Esophagus muscularis mucosa (tissue), 4 donors: ENCODE data around the gene PPP3CA. TPM values are rescaled to one million over a fixed set of nuclear protein-coding genes. Genes with fewer than 3 reads are reported as not detected.

Experiments used
- DNase-seq: peaks from one replicate; pipeline ENCODE4 v3.0.0-alpha.2; 2017; ENCODE audit errors: extremely low spot score
- H3K27ac ChIP-seq, 4 donors: fragments of 200-600 bp; sonication (generic); replicated peaks in 1 of 4; 1 replicate in 3 of 4; 2 replicates in 1 of 4; pipeline ENCODE4 v1.5.1; 2016 to 2019; ENCODE audit warnings: mild to moderate bottlenecking in 1 of 4
- H3K27me3 ChIP-seq, 4 donors: fragments of 200-600 bp; sonication (generic); one replicate each; pipeline versions ENCODE4 v1.5.1 to v1.6.0; 2016 to 2019
- H3K36me3 ChIP-seq, 4 donors: fragments of 200-600 bp; sonication (generic); one replicate each; pipeline ENCODE4 v1.5.1; 2016 to 2019
- H3K4me1 ChIP-seq, 4 donors: fragments of 200-600 bp; sonication (generic); one replicate each; pipeline ENCODE4 v1.5.1; 2016 to 2019
- H3K4me3 ChIP-seq, 4 donors: fragments of 200-600 bp; sonication (generic); 1 replicate in 2 of 4; 2 replicates in 2 of 4; pipeline ENCODE4 v1.5.1; 2016 to 2019; ENCODE audit warnings: mild to moderate bottlenecking in 4 of 4, moderate library complexity in 1 of 4
- H3K9me3 ChIP-seq, 4 donors: fragments of 200-600 bp; sonication (generic); 1 replicate in 3 of 4; 2 replicates in 1 of 4; pipeline ENCODE4 v1.5.1; 2016 to 2019
- CTCF ChIP-seq, 3 experiments: fragments of 200-600 bp in 2 of 3; fragments of 450-650 bp in 1 of 3; sonication (generic) in 2 of 3; IDR thresholded peaks; one replicate each; pipeline ENCODE4 v1.5.1; 2017 to 2019; ENCODE audit warnings: antibody characterized with exemption in 3 of 3, mild to moderate bottlenecking in 2 of 3, moderate library complexity in 1 of 3
- EP300 ChIP-seq: sonication (generic); formaldehyde crosslinking; IDR thresholded peaks from one replicate; pipeline ENCODE4 v1.6.1; 2017; ENCODE audit warnings: antibody characterized with exemption
- POLR2A ChIP-seq: fragments of 450-650 bp; IDR thresholded peaks from one replicate; pipeline ENCODE4 v1.6.1; 2017; ENCODE audit warnings: antibody characterized with exemption, moderate library complexity, mild to moderate bottlenecking, low read depth
- POLR2AphosphoS5 ChIP-seq, 2 donors: sonication (generic); formaldehyde crosslinking; IDR thresholded peaks; one replicate each; pipeline ENCODE4 v1.6.1; 2017; ENCODE audit warnings: antibody characterized with exemption in 2 of 2
- WGBS: methylation state at CpG from one replicate; pipeline ENCODE4 v1.1.5; 2018; 5-methylcytosine and 5-hydroxymethylcytosine counted together
- intact Hi-C: fragments of 100-400 bp; cut with DNase I; formaldehyde crosslinking; loops from one replicate; pipeline ENCODE4 v1.15.1; 2023
- total RNA-seq, 4 donors: library from RNA; depleted of rRNA; stranded (reverse); fragments of >200 nt; gene quantifications; one replicate each; pipeline versions ENCODE4 v1.1.0 to v1.2.1, GENCODE V29; 2016

The PPP3CA gene
- total RNA-seq, 4 donors from 2014 or later: 21.3 to 31.6 (median 23.3) TPM

GRCh38 chr4:101269682-101270081 lies 77.6 kb downstream of the PPP3CA start:
- WGBS: 100% methylated on average over 1 of the region's 1 CpG
- TF ChIP-seq CTCF (IDR thresholded peaks at IDR 0.05) (no peak), EP300 (no peak), POLR2A (no peak)
- no peaks in the 10 kb centered on the region for H3K9me3 ChIP-seq
- H3K36me3 ChIP-seq: no peaks in the 10 kb centered on the region
- H3K4me1 ChIP-seq: peaks cover 3 to 11% (median 7%) of the 10 kb centered on the region in 4 donors
- no peaks in the 10 kb centered on the region for H3K27me3 ChIP-seq
- intact Hi-C loops: no loop called here
- H3K27ac ChIP-seq: no peak overlapping the region
- no peak for DNase-seq
- no peak overlapping the region for H3K4me3 ChIP-seq

DNA sequence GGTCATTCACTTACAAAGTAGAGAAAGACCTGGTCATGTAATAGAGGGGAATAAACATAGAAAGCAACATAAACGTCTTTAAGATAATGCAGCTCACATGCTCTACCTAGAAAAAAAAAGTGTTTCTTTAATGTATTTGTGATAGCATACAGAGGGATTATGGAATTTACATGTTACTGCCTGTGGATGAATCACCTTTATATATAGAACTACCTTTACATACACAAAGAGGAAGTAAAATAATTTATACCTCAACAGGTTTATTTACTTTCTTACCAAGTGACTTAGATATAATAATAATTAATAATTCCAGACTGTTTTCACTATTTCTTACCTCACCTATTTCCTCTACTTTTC lies 81.5 kb downstream of the PPP3CA start:
- 74% methylated on average over 1 of the region's 1 CpG for WGBS
- Histone ChIP-seq H3K36me3 (no peaks in the 10 kb centered on the region), H3K27me3 (no peaks in the 10 kb centered on the region), H3K4me3 (no peak overlapping the region), H3K9me3 (no peaks in the 10 kb centered on the region), H3K27ac (no peak overlapping the region), H3K4me1 (peaks cover 0 to 15% (median 10%) of the 10 kb centered on the region in 4 donors)
- no peak for DNase-seq
- TF ChIP-seq POLR2A: no peak
- TF ChIP-seq EP300: no peak
- TF ChIP-seq POLR2AphosphoS5 (IDR thresholded peaks at IDR 0.05): no peak
- no peak for TF ChIP-seq CTCF (IDR thresholded peaks at IDR 0.05)
- intact Hi-C loops: no loop called here

GRCh38 chr4:101264993-101265815 lies 82.1 kb downstream of the PPP3CA start:
- intact Hi-C loops: no loop called here
- Histone ChIP-seq H3K9me3 (no peaks in the 10 kb centered on the region), H3K4me1 (peaks cover 0 to 21% (median 16%) of the 10 kb centered on the region in 4 donors), H3K36me3 (no peaks in the 10 kb centered on the region), H3K27ac (no peak overlapping the region), H3K4me3 (no peak overlapping the region), H3K27me3 (no peaks in the 10 kb centered on the region)
- TF ChIP-seq CTCF (IDR thresholded peaks at IDR 0.05) (no peak), EP300 (no peak), POLR2A (no peak), POLR2AphosphoS5 (IDR thresholded peaks at IDR 0.05) (no peak)
- no peak for DNase-seq
- 81% methylated on average over 2 of the region's 2 CpGs for WGBS

- Histone ChIP-seq H3K4me1 (peaks cover 0 to 28% (median 22%) of the 10 kb centered on the region in 4 donors), H3K27me3 (no peaks in the 10 kb centered on the region), H3K36me3 (no peaks in the 10 kb centered on the region), H3K4me3 (no peak overlapping the region), H3K9me3 (no peaks in the 10 kb centered on the region), H3K27ac (no peak overlapping the region)
- DNase-seq: no peak
- TF ChIP-seq CTCF (IDR thresholded peaks at IDR 0.05): no peak
- no peak for TF ChIP-seq POLR2A
- intact Hi-C loops: no loop called here
Observed at GRCh38 chr4:101264512-101264911, 82.8 kb downstream of the PPP3CA start.

GRCh38 chr4:101262683-101263082 lies 84.6 kb downstream of the PPP3CA start:
- H3K36me3 ChIP-seq: no peaks in the 10 kb centered on the region
- intact Hi-C loops: no loop called here
- no peak for TF ChIP-seq EP300
- no peak for TF ChIP-seq CTCF (IDR thresholded peaks at IDR 0.05)
- no peak for TF ChIP-seq POLR2AphosphoS5 (IDR thresholded peaks at IDR 0.05)
- TF ChIP-seq POLR2A: no peak
- H3K27ac ChIP-seq: no peak overlapping the region
- H3K4me1 ChIP-seq: peaks cover 4 to 25% (median 21%) of the 10 kb centered on the region in 4 donors
- no peaks in the 10 kb centered on the region for H3K27me3 ChIP-seq
- no peak for DNase-seq
- H3K9me3 ChIP-seq: no peaks in the 10 kb centered on the region
- no peak overlapping the region for H3K4me3 ChIP-seq
